ENCODE data around the gene ZNF627.

- TF ChIP-seq, protein P1, sequence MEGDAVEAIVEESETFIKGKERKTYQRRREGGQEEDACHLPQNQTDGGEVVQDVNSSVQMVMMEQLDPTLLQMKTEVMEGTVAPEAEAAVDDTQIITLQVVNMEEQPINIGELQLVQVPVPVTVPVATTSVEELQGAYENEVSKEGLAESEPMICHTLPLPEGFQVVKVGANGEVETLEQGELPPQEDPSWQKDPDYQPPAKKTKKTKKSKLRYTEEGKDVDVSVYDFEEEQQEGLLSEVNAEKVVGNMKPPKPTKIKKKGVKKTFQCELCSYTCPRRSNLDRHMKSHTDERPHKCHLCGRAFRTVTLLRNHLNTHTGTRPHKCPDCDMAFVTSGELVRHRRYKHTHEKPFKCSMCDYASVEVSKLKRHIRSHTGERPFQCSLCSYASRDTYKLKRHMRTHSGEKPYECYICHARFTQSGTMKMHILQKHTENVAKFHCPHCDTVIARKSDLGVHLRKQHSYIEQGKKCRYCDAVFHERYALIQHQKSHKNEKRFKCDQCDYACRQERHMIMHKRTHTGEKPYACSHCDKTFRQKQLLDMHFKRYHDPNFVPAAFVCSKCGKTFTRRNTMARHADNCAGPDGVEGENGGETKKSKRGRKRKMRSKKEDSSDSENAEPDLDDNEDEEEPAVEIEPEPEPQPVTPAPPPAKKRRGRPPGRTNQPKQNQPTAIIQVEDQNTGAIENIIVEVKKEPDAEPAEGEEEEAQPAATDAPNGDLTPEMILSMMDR (IDR thresholded peaks at IDR 0.05) = no peak
- TF ChIP-seq POLR2A (IDR thresholded peaks at IDR 0.05) (no peak), EP300 (IDR thresholded peaks at IDR 0.05) (no peak)
Measured at GRCh38 chr19:11656535-11656934, 59.3 kb downstream of the ZNF627 start.

Measured in ovary (tissue), 3 donors.